ENCODE results near the gene MAN1C1. TPM values are rescaled to one million over a fixed set of nuclear protein-coding genes. Genes with fewer than 3 reads are reported as not detected.

MAN1C1 gene
- polyA plus RNA-seq, 1 donor from 2014 or later: 1.3 TPM

DNA sequence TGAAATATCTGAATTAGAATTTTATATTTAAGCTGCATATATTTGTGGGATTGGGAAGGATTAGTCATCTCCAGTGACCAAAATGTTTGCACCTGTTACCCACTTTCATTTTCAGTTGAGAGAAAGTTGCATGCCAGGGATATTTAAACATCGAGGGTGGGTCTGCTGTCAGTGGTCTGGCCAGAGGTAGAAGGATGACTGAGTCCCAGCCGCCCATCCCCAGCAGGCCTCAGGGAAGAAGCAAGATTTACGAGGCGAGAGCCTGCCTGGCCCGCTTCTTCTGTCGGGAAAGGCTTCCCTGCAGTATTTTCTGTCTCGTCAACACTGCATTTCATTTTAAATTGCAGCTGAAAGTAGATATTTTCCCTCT is 1.4 kb upstream of the MAN1C1 start:
- Histone ChIP-seq H3K9me2 (ENCODE audit: insufficient read depth, low read length) (no peaks in the 10 kb centered on the region), H4K20me1 (ENCODE audit: insufficient read depth) (no peaks in the 10 kb centered on the region), H3K9ac (ENCODE audit: low read length) (no peak overlapping the region), H3K27me3 (ENCODE audit: insufficient read depth, low read depth, low read length) (peaks cover 29% of the 10 kb centered on the region), H3K4me3 (ENCODE audit: low read length) (no peak overlapping the region), H3F3A (ENCODE audit: insufficient read depth, low read length, poor library complexity, severe bottlenecking) (no peaks in the 10 kb centered on the region), H2AFZ (ENCODE audit: low read depth, low read length) (no peak overlapping the region), H3K36me3 (ENCODE audit: insufficient read depth, low read length) (no peaks in the 10 kb centered on the region), H3K27ac (ENCODE audit: low read length) (no peak overlapping the region), H3K9me3 (ENCODE audit: low read length) (no peaks in the 10 kb centered on the region), H3K4me2 (ENCODE audit: low read length) (no peak overlapping the region), H3K79me2 (replicated peaks; ENCODE audit: insufficient read depth, low read length) (no peaks in the 10 kb centered on the region)
- TF ChIP-seq SMC3 (conservative IDR thresholded peaks at IDR 0.05; ENCODE audit: poor library complexity): no peak

DNA sequence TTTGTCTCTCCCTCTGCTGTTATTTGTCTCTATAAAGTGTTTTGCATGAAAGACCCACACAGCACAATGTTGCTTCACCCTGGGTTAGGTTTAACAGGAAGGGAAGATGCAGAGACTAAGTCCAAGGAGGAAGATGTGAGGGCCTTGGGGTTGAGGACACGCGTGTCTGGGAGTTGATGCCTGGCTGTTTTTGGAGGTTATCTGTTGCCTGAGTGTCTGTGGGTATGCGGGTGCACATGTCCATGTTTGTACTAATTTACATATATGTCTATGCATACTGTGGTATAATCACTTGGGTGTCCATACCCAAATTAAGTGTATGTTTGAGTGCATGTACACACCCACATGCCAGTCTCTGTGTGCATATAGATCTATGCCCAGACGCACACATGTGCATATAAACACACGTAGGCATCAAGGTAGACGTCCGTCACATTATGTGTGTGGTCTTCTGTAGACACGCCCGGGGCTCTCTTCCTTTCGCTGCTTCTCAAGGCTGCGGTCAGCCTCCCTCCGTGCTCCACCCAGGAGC is 962 bp upstream of the MAN1C1 start:
- no peak overlapping the region for H3K27ac ChIP-seq (ENCODE audit: low read length)
- no peaks in the 10 kb centered on the region for H3F3A ChIP-seq (ENCODE audit: insufficient read depth, low read length, poor library complexity, severe bottlenecking)
- H3K4me2 ChIP-seq (ENCODE audit: low read length): no peak overlapping the region
- no peak overlapping the region for H2AFZ ChIP-seq (ENCODE audit: low read depth, low read length)
- H3K9me3 ChIP-seq (ENCODE audit: low read length): no peaks in the 10 kb centered on the region
- no peaks in the 10 kb centered on the region for H3K36me3 ChIP-seq (ENCODE audit: insufficient read depth, low read length)
- peak overlapping the region; percentile 68 for H3K4me3 ChIP-seq (ENCODE audit: low read length)
- H3K27me3 ChIP-seq (ENCODE audit: insufficient read depth, low read depth, low read length): peaks cover 29% of the 10 kb centered on the region
- H3K9me2 ChIP-seq (ENCODE audit: insufficient read depth, low read length): no peaks in the 10 kb centered on the region
- peak overlapping the region; percentile 61 for H3K9ac ChIP-seq (ENCODE audit: low read length)
- TF ChIP-seq MXI1 (conservative IDR thresholded peaks at IDR 0.05; ENCODE audit: poor library complexity, severe bottlenecking): no peak
- TF ChIP-seq EZH2 (IDR thresholded peaks at IDR 0.05; ENCODE audit: borderline replicate concordance, insufficient read depth, low read length, poor library complexity, severe bottlenecking): no peak
- TF ChIP-seq SMC3 (conservative IDR thresholded peaks at IDR 0.05; ENCODE audit: poor library complexity): no peak
- TF ChIP-seq, protein P1, sequence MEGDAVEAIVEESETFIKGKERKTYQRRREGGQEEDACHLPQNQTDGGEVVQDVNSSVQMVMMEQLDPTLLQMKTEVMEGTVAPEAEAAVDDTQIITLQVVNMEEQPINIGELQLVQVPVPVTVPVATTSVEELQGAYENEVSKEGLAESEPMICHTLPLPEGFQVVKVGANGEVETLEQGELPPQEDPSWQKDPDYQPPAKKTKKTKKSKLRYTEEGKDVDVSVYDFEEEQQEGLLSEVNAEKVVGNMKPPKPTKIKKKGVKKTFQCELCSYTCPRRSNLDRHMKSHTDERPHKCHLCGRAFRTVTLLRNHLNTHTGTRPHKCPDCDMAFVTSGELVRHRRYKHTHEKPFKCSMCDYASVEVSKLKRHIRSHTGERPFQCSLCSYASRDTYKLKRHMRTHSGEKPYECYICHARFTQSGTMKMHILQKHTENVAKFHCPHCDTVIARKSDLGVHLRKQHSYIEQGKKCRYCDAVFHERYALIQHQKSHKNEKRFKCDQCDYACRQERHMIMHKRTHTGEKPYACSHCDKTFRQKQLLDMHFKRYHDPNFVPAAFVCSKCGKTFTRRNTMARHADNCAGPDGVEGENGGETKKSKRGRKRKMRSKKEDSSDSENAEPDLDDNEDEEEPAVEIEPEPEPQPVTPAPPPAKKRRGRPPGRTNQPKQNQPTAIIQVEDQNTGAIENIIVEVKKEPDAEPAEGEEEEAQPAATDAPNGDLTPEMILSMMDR (IDR thresholded peaks at IDR 0.05; ENCODE audit: poor library complexity, severe bottlenecking): no peak
- no peak for TF ChIP-seq TAF1 (IDR thresholded peaks at IDR 0.05; ENCODE audit: low read depth)
- TF ChIP-seq, protein P2, sequence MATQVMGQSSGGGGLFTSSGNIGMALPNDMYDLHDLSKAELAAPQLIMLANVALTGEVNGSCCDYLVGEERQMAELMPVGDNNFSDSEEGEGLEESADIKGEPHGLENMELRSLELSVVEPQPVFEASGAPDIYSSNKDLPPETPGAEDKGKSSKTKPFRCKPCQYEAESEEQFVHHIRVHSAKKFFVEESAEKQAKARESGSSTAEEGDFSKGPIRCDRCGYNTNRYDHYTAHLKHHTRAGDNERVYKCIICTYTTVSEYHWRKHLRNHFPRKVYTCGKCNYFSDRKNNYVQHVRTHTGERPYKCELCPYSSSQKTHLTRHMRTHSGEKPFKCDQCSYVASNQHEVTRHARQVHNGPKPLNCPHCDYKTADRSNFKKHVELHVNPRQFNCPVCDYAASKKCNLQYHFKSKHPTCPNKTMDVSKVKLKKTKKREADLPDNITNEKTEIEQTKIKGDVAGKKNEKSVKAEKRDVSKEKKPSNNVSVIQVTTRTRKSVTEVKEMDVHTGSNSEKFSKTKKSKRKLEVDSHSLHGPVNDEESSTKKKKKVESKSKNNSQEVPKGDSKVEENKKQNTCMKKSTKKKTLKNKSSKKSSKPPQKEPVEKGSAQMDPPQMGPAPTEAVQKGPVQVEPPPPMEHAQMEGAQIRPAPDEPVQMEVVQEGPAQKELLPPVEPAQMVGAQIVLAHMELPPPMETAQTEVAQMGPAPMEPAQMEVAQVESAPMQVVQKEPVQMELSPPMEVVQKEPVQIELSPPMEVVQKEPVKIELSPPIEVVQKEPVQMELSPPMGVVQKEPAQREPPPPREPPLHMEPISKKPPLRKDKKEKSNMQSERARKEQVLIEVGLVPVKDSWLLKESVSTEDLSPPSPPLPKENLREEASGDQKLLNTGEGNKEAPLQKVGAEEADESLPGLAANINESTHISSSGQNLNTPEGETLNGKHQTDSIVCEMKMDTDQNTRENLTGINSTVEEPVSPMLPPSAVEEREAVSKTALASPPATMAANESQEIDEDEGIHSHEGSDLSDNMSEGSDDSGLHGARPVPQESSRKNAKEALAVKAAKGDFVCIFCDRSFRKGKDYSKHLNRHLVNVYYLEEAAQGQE (IDR thresholded peaks at IDR 0.05; ENCODE audit: borderline replicate concordance): no peak
- no peaks in the 10 kb centered on the region for H4K20me1 ChIP-seq (ENCODE audit: insufficient read depth)
- no peaks in the 10 kb centered on the region for H3K79me2 ChIP-seq (replicated peaks; ENCODE audit: insufficient read depth, low read length)

DNA sequence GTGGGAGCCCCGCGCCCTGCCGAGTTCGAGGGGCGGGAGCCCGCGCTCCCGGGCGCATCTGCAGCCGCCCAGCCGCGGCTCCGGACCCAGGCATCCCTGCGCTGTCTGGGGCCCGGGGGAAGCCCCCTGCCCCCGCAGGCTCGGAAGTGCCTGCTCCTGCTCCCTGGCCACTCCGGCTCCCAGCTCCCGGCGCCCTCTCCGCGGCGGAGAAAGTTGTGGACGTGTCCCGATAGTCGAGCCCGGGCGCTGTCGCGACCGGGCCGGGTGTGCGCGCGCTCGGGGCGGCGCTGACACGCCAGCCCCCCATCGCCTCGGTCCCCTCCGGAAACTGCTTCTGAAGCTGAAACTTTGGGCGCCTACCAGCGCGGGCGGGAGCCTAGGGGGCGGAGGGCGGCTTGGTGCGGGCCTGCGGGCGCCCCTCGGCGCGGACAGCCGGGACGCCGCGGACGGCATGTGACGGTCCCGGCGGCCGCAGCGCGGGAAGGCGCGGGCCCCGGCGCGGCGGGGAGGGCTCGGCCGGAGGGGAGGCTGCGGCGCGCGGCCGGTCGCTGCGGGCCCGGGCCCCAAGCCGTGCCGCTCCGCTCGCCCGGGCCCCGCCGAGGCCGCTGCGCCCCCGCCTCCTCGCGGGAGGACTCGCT is 515 bp downstream of the MAN1C1 start:
- no peaks in the 10 kb centered on the region for H4K20me1 ChIP-seq (ENCODE audit: insufficient read depth)
- no peaks in the 10 kb centered on the region for H3K9me2 ChIP-seq (ENCODE audit: insufficient read depth, low read length)
- TF ChIP-seq MXI1 (conservative IDR thresholded peaks at IDR 0.05; ENCODE audit: poor library complexity, severe bottlenecking) (no peak), SMC3 (conservative IDR thresholded peaks at IDR 0.05; ENCODE audit: poor library complexity) (peak; percentile 11)
- no peak overlapping the region for H3K27ac ChIP-seq (ENCODE audit: low read length)
- H3K9me3 ChIP-seq (ENCODE audit: low read length): no peaks in the 10 kb centered on the region
- H3K27me3 ChIP-seq (ENCODE audit: insufficient read depth, low read depth, low read length): peaks cover 29% of the 10 kb centered on the region
- no peak overlapping the region for H2AFZ ChIP-seq (ENCODE audit: low read depth, low read length)
- no peaks in the 10 kb centered on the region for H3K36me3 ChIP-seq (ENCODE audit: insufficient read depth, low read length)
- peak overlapping the region; percentile 50 for H3K9ac ChIP-seq (ENCODE audit: low read length)
- H3F3A ChIP-seq (ENCODE audit: insufficient read depth, low read length, poor library complexity, severe bottlenecking): no peaks in the 10 kb centered on the region
- no peaks in the 10 kb centered on the region for H3K79me2 ChIP-seq (replicated peaks; ENCODE audit: insufficient read depth, low read length)
- peak overlapping the region; percentile 86 for H3K4me3 ChIP-seq (ENCODE audit: low read length)
- H3K4me2 ChIP-seq (ENCODE audit: low read length): peak overlapping the region; percentile 35
